ENCODE results near the gene STARD13. TPM values are rescaled to one million over a fixed set of nuclear protein-coding genes. Genes with fewer than 3 reads are reported as not detected.

The STARD13 gene
- polyA plus RNA-seq, 3 donors = 21.8 to 23.3 (median 22.0) TPM

DNA sequence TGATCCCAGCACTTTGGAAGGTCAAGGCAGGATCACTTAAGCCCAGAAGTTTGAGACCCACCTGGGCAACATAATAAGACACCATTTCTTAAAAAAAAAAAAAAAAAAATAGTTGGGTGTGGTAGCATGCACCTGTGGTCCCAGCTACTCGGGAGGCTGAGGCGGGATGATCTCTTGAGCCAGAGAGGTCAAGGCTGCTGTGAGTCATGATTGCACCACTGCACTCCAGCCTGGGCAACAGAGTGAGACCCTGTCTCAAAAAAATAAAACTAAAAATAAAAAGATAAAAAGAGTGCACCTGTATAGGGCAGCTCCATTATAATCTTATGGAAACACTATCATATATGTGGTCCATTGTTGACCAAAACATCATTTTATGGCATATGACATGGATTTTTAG is 25.5 kb upstream of the STARD13 start:
- DNase-seq (ENCODE audit: low read depth in 3 of 3, low spot score in 2 of 3) = no peak

DNA sequence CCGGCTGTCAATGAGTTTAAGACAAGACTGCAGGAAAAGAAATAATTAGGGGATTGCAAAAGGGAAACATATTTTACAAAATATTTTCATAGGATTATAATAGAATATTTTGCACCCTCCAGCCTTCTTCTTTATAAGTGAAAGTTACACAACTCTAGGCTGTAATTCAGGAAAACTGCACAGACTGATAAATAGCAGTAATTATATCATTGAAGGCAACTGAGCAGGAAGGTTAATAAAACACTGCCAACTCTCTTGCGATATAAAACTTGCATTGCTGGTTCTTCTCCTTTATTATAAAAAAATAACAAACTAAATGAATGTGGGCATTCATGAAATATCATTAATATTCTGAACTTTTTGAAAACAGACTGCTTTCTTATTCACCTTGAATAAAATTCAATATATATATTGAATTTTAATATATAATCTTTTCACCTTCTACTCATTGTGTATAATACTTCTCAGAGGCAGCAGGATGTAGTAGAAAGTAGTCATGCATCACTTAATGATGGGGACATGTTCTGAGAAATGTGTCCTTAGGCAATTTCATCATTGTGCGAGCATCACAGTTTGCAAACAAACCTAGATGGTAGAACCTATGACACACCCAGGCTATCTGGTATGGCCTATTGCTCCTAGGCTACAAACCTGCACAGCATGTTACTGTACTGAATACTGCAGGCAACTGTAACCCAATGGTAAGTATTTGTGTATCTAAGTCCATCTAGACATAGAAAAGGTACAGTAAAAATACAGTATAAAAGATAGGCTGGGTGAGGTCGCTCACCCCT is 24.9 kb upstream of the STARD13 start:
- DNase-seq (ENCODE audit: low read depth in 3 of 3, low spot score in 2 of 3) = no peak

DNA sequence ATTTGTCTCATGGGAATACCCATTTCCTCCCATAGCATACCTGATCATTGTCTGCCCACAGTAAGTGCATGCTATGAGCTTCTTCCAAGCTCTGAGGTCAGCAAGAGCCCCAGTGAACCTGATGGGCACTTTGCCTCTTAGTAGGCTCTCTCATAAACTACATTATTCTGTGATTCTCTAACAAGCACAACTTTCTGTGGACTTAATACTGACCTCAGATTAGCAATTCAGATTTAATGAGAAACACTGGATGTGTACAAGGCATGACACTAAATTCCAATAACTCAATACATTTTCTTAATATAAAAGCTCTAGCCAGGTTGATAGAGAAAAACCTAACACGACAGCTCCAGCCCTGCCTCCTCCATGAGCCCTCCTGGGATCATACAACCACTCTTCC is 23.3 kb upstream of the STARD13 start:
- DNase-seq (ENCODE audit: low read depth in 3 of 3, low spot score in 2 of 3) = no peak

DNA sequence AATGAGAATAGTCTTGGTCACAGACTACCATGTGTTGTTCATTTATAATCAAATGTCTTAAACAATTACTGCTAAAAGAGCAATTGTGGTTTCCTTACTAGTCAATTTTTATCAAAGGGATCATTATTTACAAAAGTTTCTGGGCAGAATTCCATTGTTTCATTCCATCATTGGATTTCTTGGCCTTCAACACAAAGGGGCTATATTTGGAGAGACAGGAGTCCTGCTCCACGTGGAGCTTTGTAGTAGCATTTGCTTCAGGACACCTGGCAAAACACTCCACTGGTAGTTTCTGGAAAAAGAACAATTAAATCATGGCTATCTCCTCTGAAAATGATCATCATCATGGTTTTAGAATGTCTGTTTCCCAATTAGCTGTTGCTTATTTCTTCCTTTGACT is 22.3 kb upstream of the STARD13 start:
- DNase-seq (ENCODE audit: low read depth in 3 of 3, low spot score in 2 of 3) = no peak

DNA sequence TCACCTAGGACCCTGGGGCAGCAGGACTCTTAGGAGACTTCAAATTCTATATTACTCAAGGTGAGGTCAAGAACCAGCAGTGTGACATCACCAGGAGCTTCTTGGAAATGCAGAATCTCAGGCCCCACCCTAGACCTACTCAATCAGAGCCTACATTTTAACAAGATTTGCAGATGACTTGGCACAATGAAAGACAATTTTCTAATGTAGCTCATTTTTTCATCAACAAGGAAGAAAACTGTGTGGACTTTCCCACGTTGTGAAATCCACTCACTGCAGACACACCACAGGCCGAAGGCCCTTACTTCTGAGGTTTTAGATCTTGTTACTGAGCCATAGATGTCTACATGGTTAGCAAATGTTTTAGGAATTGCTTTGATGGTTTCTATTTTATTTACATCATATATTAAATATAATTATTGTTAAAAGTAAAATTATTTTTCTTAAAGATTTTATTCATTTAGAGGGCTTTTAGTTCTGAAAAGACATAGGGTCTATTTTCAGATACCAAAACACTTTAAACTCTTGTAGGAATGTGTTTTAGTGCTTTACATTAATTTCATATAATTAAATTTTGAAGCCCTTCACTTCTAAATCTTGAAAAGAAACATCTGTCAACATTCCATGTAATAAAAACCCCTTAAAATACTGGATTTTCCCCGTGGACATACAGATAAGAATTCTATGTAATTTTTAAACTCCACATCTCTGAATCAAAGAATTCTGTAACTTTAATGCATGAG is 18.5 kb upstream of the STARD13 start:
- DNase-seq (ENCODE audit: low read depth in 3 of 3, low spot score in 2 of 3) = no peak

DNA sequence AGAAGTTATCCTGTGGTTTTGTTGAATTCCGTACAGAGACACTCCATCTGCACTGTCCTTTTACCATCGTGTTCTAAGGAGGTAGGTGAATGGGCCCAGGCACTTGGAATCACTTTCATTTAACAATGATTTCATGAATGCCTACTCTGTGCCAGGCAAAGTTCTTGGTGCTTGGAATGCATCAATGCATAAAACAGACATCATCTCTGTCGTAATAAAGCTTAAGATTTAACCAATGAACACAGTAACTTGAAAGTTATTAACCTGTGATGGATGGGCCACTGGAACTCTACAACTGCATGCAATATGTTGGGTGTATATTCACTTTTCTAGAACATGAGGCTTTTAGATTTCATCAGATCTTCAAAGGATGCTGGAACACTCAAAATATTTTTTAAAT is 14.1 kb upstream of the STARD13 start:
- DNase-seq (ENCODE audit: low read depth in 3 of 3, low spot score in 2 of 3) = no peak

DNA sequence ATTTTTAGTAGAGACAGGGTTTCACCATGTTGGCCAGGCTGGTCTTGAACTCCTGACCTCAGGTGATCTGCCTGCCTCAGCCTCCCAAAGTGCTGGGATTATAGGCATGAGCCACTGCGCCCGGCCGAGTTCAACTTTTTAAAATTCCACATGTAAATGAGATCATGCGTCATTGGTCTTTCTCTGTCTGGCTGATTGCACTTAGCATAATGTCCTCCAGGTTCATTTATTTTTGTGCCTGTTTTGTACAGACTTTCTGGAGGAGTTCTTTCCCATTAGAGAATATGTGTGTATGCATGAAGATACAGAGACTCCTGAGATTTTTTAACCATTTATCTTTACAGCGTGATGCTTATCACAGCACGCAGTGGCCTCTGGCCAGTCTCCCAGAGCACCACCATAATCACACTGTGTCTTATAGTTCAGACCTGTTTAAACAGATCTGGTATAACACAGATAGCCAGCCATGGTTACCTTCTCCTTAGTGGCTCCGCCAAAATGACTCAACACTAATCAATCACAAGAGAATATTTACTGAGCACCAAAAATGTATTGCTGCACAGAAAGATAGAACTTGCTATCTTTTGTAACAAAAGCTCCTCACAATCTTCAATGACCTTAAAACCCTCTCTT is 11.4 kb upstream of the STARD13 start:
- DNase-seq (ENCODE audit: low read depth in 3 of 3, low spot score in 2 of 3) = no peak

DNA sequence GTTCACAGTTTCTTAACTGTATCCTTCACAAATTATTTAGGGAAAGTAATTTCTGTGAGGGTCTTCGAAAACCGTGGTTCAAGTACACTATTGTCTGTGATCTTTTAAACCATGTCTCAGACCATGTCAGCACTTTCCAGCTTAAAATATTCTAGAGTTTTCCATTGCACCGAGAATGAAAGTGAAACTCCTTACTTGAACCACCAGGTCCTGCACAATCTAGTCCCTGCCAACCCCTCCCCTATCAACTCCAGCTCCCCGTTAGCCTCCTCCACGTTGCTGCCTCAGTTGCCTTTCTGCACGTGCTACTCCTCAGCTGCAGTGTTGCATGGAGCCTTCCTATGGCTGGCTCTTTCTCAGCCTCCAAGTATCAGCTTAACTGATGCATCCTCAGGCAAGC is 7.2 kb upstream of the STARD13 start:
- no peak for DNase-seq (ENCODE audit: low read depth in 3 of 3, low spot score in 2 of 3)

DNA sequence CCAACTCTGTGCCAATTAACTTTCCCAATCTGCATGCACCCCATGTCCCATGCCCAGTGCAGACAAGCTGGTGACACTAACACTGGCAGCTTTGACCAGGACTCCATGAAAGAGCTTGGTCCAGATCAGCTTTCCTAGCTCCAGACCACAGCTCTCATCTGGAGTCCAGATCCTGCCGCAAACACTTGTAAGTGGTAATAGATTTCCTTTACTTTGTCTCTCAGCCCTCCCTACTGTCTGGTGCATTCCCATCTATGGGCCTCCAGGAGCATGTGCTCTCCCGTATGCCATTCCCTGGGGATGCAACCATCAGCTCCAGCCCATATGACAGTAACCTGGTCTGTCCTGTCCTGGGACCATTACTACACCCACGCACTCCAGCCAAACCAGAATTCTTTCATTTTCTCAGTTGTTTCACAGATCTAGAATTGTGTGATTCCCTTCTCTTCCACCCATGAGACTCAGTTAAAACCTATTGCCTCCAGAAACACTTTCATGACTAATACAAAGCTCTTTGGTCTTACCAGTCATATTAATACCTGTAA is 4.9 kb upstream of the STARD13 start:
- no peak for DNase-seq (ENCODE audit: low read depth in 3 of 3, low spot score in 2 of 3)

DNA sequence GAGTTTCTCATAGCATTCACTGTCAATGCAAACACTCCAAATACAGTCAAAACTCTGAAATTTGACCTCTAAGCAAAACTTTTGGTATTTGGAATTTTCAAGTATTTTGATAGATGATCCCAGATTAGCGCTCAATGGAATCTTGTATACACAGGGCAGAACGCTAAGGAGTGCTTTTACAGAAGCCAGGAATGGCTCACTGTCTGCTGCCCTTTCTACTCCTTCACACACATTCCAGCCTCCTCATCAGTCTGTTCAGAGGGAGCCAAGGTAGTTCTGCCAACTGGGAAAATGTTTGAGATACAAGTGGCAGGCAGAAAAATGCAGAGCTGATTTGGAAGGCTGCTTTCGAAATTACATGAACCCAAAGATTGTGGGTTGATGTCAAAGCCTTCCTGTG is 4.4 kb upstream of the STARD13 start:
- no peak for DNase-seq (ENCODE audit: low read depth in 3 of 3, low spot score in 2 of 3)

DNA sequence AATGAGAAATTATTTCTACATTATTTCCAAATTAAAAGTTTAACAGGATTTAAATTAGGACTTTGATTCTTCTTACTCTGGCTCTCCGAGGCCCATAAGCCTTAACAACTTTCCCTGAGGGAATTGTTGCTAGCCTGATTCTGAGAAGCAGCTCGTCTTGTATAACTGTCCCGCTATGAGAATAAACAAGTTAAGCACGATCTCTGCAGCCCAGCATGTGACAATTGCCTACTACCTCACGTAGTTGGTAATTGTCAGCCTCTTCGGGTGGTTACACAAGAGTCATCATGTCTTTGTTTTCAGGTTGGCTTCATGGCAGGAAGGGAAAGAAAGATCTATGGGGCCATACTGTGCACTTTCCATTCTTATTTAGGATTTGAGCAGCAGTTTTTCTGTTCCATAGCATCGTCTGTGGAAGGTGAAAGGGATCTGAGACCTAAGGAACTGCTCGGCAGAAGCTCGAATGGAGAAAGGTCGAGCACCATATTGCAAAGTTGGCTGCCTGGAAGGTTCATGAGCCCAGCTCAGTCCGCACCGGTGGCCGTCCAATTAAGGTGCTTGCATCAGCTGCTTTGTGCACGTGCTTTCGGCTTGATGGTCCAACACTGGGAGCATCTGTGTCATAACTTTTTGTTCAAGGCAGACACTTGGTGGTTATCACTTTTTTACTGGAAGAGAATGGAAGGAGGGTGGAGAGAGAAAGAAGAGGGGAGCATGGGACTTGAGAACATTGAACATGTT is 1.8 kb upstream of the STARD13 start:
- no peak for DNase-seq (ENCODE audit: low read depth in 3 of 3, low spot score in 2 of 3)

DNA sequence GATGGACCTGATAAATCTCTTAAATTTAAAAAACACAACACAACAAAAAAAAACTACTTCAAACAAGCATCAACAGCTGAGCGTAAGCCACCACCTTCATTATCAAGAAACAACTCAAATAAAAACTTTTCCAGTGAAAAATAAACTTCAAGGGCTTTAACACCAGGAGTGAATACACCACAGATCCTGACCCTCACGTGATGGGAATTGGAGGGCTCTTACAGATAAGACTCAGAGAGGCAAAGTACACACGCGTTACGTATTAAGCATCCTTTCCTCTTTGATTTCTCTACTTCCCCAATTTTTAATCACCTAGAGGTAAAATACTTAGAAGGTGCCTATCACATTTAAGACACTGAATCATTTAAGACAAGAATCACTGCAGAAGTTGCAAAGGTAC is 573 bp upstream of the STARD13 start:
- DNase-seq (ENCODE audit: low read depth in 3 of 3, low spot score in 2 of 3) = no peak

DNA sequence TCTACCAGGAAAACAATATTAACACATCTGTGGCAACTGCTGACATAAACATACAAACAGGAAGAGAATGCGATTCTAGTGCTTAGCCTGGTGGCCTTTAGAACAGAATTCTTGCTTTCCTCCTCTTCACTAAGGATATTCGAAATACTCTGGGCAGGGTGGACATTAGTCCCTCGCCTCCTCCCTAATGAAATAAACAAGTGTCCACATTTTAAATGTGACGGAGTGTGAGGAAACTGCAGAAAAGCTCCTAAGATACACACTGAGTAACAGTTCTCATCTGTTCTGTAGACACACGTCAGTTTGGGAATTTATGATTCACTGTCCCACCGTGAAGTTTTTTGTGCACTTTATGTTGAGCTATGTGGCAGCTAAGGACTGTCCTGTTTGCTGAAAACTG is 639 bp downstream of the STARD13 start:
- no peak for DNase-seq (ENCODE audit: low read depth in 3 of 3, low spot score in 2 of 3)

DNA sequence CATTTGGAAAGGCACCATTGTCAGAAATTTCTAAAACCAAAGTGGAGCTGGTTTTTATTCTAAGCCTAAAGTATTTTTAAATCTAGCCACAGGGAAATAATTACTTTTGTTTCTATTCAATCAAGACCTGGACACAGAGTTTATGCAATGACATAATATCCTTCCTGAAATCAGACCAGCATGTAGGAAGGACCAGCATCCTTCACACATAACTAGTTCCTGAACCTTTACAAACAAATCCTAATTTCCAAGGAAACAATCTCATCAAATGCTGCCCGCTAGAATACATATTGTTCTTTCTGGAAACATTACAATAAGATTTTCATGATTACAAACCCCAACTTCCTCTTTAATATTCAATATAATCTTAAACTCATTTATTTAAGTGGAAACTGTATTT is 1.5 kb downstream of the STARD13 start:
- no peak for DNase-seq (ENCODE audit: low read depth in 3 of 3, low spot score in 2 of 3)

DNA sequence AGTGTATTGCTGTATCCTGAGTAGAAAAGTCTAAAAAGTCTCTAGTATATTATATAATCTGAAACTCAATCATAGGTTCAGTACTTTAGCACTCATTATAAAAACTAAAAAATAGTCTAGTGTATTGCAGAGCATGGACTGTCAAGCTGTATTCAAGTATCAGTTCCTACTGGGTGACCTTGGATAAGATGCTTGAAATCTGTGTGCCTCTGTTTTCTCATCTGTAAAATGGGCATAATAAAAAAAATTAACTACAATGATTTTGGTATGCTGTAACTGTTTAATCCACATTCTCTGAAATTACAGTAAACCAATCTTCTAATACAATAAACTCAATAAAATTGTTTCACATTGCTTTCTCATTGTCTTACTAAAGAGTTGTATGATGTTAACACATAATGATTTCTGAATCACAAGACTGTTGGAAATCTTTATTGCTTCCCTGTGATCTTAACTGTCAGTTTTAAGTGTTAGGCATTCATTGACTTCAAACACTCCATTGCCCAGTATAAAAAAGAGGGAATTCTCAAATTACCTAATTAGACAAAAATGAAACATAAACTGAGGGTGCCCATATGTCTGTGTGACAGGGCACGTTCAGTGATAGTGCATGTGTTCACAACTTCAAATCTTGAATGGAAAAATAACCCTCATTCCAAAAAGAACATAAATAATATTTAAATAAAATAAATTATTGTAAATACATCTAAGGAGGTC is 2.2 kb downstream of the STARD13 start:
- no peak for DNase-seq (ENCODE audit: low read depth in 3 of 3, low spot score in 2 of 3)

DNA sequence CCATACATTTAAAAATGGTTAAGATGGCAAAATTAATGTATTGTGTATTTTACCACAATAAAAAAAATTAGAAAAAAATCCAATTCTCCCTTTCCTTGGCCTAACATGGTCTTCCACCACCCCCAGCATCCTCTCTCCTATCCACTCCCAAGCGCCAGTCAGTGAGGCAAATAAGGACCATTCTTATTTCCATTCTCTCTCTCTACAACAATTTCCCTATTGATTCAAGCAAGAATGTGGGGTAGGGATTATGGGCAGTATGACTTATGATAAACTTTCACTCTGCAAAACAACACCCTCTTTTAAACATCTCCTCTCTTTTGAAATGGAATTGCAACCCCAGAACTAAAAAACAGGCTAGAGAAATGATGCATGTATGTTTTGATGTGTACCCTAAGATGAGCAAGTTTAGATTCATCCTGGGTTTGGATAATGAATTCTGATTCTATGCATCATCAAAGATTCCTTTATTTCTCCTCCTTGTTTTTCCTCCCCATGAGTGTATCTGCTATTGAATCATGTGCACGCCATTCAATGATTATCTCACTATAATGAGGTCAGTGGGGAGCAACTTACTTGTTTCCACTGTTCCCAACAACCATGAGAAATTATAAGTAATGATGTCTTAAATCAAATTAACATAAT is 3.5 kb downstream of the STARD13 start:
- DNase-seq (ENCODE audit: low read depth in 3 of 3, low spot score in 2 of 3) = no peak

DNA sequence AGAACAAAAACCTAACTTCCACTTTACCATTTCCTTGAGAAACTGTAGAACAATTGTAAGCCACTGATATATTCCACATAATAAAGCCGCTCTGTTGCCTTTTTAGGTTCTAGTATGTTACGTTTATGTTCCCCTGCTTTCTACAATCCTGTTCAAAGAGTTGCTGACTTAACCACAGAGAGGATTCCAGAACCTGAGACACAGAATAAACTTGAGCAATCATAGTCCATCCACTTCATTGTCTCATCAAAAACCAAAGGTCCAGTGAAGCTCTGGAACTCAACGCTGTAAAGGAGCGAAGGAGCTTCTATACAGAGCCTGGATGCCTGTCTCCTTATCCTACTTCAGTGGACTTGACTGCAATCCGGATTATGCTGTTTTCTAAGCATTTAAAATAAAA is 4.6 kb downstream of the STARD13 start:
- no peak for DNase-seq (ENCODE audit: low read depth in 3 of 3, low spot score in 2 of 3)

DNA sequence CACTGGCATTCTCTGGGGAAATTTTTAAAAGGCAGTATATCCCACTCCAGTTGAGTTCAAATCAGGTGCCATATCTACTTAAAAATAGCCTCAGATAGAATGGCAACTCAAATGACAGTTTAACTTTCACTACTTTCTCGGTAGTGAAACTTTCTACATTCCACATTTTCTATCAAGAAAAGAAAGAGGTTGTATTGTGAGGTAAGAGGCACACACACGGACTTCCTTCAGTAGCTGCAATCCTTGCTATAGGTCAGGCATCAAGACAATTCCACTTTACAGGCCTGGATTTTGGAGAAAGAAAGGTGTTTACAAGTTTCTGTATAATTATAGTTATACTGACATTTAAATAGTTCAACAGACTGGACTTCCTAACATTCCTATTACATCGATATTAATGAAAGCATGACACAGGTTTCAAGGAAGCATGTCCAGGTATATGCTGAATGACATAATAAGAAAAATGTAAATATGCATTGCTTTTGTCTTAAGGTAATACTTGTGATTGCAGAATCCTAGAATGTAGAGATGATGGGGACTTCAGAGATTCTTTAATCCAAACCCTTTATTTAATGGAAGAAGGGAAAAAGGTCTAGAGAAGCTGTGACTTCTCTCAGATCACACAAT is 5.2 kb downstream of the STARD13 start:
- DNase-seq (ENCODE audit: low read depth in 3 of 3, low spot score in 2 of 3) = no peak
